HCT116 (cell line): Measurements from ENCODE around the gene UNK. TPM values are rescaled to one million over a fixed set of nuclear protein-coding genes. Genes with fewer than 3 reads are reported as not detected.

Experiments used
- ATAC-seq: fragments of 200-7000 bp; cut with Tn5 transposase; 2 replicates; pipeline ENCODE4 v1.9.1; 2020; ENCODE audit warnings: mild to moderate bottlenecking, moderate library complexity
- BruUV-seq: library from RNA; stranded (reverse); fragments of 400-500 nt; replicated peaks from 2 replicates; lab custom pipeline; 2021; lab: Mats Ljungman, UMichigan
- CTCF ChIA-PET: fragments of 300-600 bp; sonication (Branson Sonifier 250); formaldehyde crosslinking; loops from one replicate; lab custom pipeline; 2021; ENCODE audit warnings: antibody characterized with exemption; lab: Charles Lee
- POLR2A ChIA-PET: fragments of 300-600, 350-600 bp; sonication (Branson Sonifier 250); formaldehyde crosslinking; loops from one replicate; lab custom pipeline; 2021; ENCODE audit warnings: antibody characterized with exemption; lab: Charles Lee
- RAD21 ChIA-PET, 2 experiments: fragments of 300-600 bp; sonication (Branson Sonifier 250); formaldehyde crosslinking; loops; one replicate each; lab custom pipeline; 2023; ENCODE audit warnings: low total read pairs in 2 of 2; ENCODE audit not compliant: uncharacterized antibody in 2 of 2, unreplicated experiment in 2 of 2, low non-redundant PET in 1 of 2; lab: Charles Lee
- DNase-seq: peaks from one replicate; pipeline ENCODE4 v3.0.0-alpha.2; 2010; ENCODE audit warnings: low read depth, low spot score
- H2AFZ ChIP-seq: fragments of 200-600 bp; shearing (Covaris generic), sonication (generic); 2 replicates; pipeline ENCODE4 v1.6.1; 2017; ENCODE audit warnings: low read depth, mixed run types, mixed read lengths, antibody characterized with exemption, low read length; ENCODE audit not compliant: poor library complexity, severe bottlenecking
- H3K27ac ChIP-seq: 2 replicates; pipeline ENCODE4 v1.5.1; 2012; ENCODE audit warnings: low read depth, low read length
- H3K27me3 ChIP-seq: fragments of 200-600 bp; sonication (generic); 2 replicates; pipeline ENCODE4 v1.6.1; 2016; ENCODE audit warnings: mixed run types, low read length, mixed read lengths; ENCODE audit not compliant: insufficient read depth
- H3K36me3 ChIP-seq, 2 experiments: fragments of 200-500 bp in 1 of 2; fragments of 200-600 bp in 1 of 2; sonication (Bioruptor generic) in 1 of 2; sonication (generic) in 1 of 2; 2 replicates each; pipeline versions ENCODE4 v1.5.1 to v1.6.1; 2014 to 2016; ENCODE audit warnings: low read length in 2 of 2, inconsistent platforms in 1 of 2, mixed read lengths in 1 of 2, mixed run types in 1 of 2; ENCODE audit not compliant: insufficient read depth in 2 of 2, control insufficient read depth in 1 of 2
- H3K4me1 ChIP-seq, 2 experiments: fragments of 200-600 bp in 1 of 2; sonication (generic) in 1 of 2; 2 replicates each; pipeline versions ENCODE4 v1.5.1 to v1.6.1; 2012 to 2017; ENCODE audit warnings: low read length in 2 of 2, inconsistent platforms in 1 of 2, mild to moderate bottlenecking in 1 of 2, mixed read lengths in 1 of 2, mixed run types in 1 of 2, moderate library complexity in 1 of 2; ENCODE audit not compliant: insufficient read depth in 2 of 2, control insufficient read depth in 1 of 2
- H3K4me2 ChIP-seq: fragments of 200-600 bp; sonication (generic); 2 replicates; pipeline ENCODE4 v1.6.1; 2017; ENCODE audit warnings: mixed run types, low read length, mixed read lengths
- H3K4me3 ChIP-seq, 2 experiments: fragments of 200-600 bp in 1 of 2; sonication (generic) in 1 of 2; replicated peaks in 1 of 2; 2 replicates each; pipeline ENCODE4 v1.5.1; 2011 to 2016; ENCODE audit warnings: low read length in 2 of 2, control low read depth in 1 of 2, low read depth in 1 of 2, mild to moderate bottlenecking in 1 of 2, mixed read lengths in 1 of 2, mixed run types in 1 of 2
- H3K79me2 ChIP-seq: fragments of 200-600 bp; sonication (generic); 2 replicates; pipeline ENCODE4 v1.6.1; 2017; ENCODE audit warnings: mild to moderate bottlenecking, mixed run types, low read length, moderate library complexity, mixed read lengths; ENCODE audit not compliant: insufficient read depth
- H3K9ac ChIP-seq: fragments of 200-600 bp; sonication (generic); 2 replicates; pipeline ENCODE4 v1.6.1; 2016; ENCODE audit warnings: low read length, mixed read lengths
- H3K9me2 ChIP-seq: fragments of 200-600 bp; sonication (generic), shearing (Covaris generic); 2 replicates; pipeline ENCODE4 v1.6.1; 2017; ENCODE audit warnings: mixed run types, mild to moderate bottlenecking, moderate library complexity; ENCODE audit not compliant: insufficient read depth
- H3K9me3 ChIP-seq, 2 experiments: fragments of 200-500 bp in 1 of 2; fragments of 200-600 bp in 1 of 2; sonication (Bioruptor generic) in 1 of 2; sonication (generic) in 1 of 2; 2 replicates each; pipeline ENCODE4 v1.6.1; 2014 to 2017; ENCODE audit warnings: low read length in 2 of 2, mixed read lengths in 2 of 2, inconsistent platforms in 1 of 2, low read depth in 1 of 2, mild to moderate bottlenecking in 1 of 2, mixed run types in 1 of 2, moderate library complexity in 1 of 2; ENCODE audit not compliant: control insufficient read depth in 1 of 2, insufficient read depth in 1 of 2
- H4K20me1 ChIP-seq: fragments of 200-600 bp; sonication (generic), shearing (Covaris generic); 2 replicates; pipeline ENCODE4 v1.6.1; 2017; ENCODE audit warnings: mixed run types, mild to moderate bottlenecking, moderate library complexity; ENCODE audit not compliant: insufficient read depth
- CBX3 ChIP-seq: IDR thresholded peaks from 2 replicates; pipeline ENCODE4 v1.6.1; 2012; ENCODE audit warnings: low read depth
- CEBPB ChIP-seq: IDR thresholded peaks from 2 replicates; pipeline ENCODE4 v1.6.1; 2012; ENCODE audit warnings: low read depth
- EGR1 ChIP-seq: IDR thresholded peaks from 2 replicates; pipeline ENCODE4 v1.6.1; 2012; ENCODE audit warnings: low read depth
- EZH2 ChIP-seq: fragments of 200-600 bp; sonication (generic); IDR thresholded peaks from 2 replicates; pipeline ENCODE4 v1.6.1; 2017; ENCODE audit warnings: antibody characterized with exemption, mixed run types
- EZH2phosphoT487 ChIP-seq: fragments of 200-600 bp; IDR thresholded peaks from 2 replicates; pipeline ENCODE4 v1.6.1; 2018; ENCODE audit warnings: antibody characterized with exemption, borderline replicate concordance
- FOSL1 ChIP-seq: IDR thresholded peaks from 2 replicates; pipeline ENCODE4 v1.6.1; 2012; ENCODE audit warnings: low read depth
- JUND ChIP-seq: IDR thresholded peaks from 2 replicates; pipeline ENCODE4 v1.6.1; 2012
- POLR2A ChIP-seq: IDR thresholded peaks from 2 replicates; pipeline ENCODE4 v1.7.0; 2011; ENCODE audit warnings: borderline replicate concordance; ENCODE audit not compliant: insufficient read depth, insufficient read length; ENCODE audit errors: extremely low read depth
- POLR2AphosphoS5 ChIP-seq: IDR thresholded peaks from 2 replicates; pipeline ENCODE4 v1.6.1; 2011; ENCODE audit warnings: mild to moderate bottlenecking, low read depth, low read length, moderate library complexity
- RAD21 ChIP-seq: IDR thresholded peaks from 2 replicates; pipeline ENCODE4 v1.6.1; 2012; ENCODE audit warnings: low read depth, mild to moderate bottlenecking
- SP1 ChIP-seq: IDR thresholded peaks from 2 replicates; pipeline ENCODE4 v1.6.1; 2012; ENCODE audit warnings: low read depth
- SRF ChIP-seq: IDR thresholded peaks from 2 replicates; pipeline ENCODE4 v1.6.1; 2012; ENCODE audit warnings: low read depth
- TCF7L2 ChIP-seq: IDR thresholded peaks from 2 replicates; pipeline ENCODE4 v1.7.0; 2011; ENCODE audit warnings: borderline replicate concordance, inconsistent platforms; ENCODE audit not compliant: insufficient read depth, insufficient read length; ENCODE audit errors: extremely low read depth
- YY1 ChIP-seq: IDR thresholded peaks from 2 replicates; pipeline ENCODE4 v1.6.1; 2011; ENCODE audit warnings: low read length, low read depth, moderate library complexity, mild to moderate bottlenecking; ENCODE audit not compliant: insufficient replicate concordance; ENCODE audit errors: extremely low read depth
- ZNF274 ChIP-seq: fragments of 200-500 bp; sonication (Bioruptor generic); IDR thresholded peaks from 2 replicates; pipeline ENCODE4 v1.6.1; 2014; ENCODE audit warnings: mild to moderate bottlenecking, low read depth, low read length, inconsistent platforms
- intact Hi-C: fragments of 100-400 bp; cut with micrococcal nuclease; formaldehyde crosslinking; loops from 2 replicates; pipeline ENCODE4 v1.10.0; 2022
- total RNA-seq: library from RNA; stranded (reverse); gene quantifications from one replicate; pipeline ENCODE4 v1.2.1, GENCODE V29; 2021; ENCODE audit not compliant: unreplicated experiment
- TF ChIP-seq, protein P1 (sequence below), 3 experiments: fragments of 200-600 bp in 1 of 3; sonication (generic) in 1 of 3; IDR thresholded peaks in 2 of 3; conservative IDR thresholded peaks in 1 of 3; 2 replicates each; pipeline ENCODE4 v1.5.1; 2012 to 2017; ENCODE audit warnings: low read depth in 2 of 3, low read length in 2 of 3, antibody characterized with exemption in 1 of 3, borderline replicate concordance in 1 of 3, control low read depth in 1 of 3, mild to moderate bottlenecking in 1 of 3, mixed read lengths in 1 of 3, mixed run types in 1 of 3, moderate library complexity in 1 of 3; ENCODE audit not compliant: insufficient read depth in 1 of 3
- TF ChIP-seq, protein P2 (sequence below): IDR thresholded peaks from 2 replicates; pipeline ENCODE4 v1.6.1; 2011; ENCODE audit warnings: mild to moderate bottlenecking, low read length, moderate library complexity; ENCODE audit not compliant: insufficient replicate concordance; ENCODE audit errors: extremely low read depth
- TF ChIP-seq, protein P3 (sequence below): IDR thresholded peaks from 2 replicates; pipeline ENCODE4 v1.6.1; 2012; ENCODE audit warnings: low read depth
- TF ChIP-seq, protein P4 (sequence below): IDR thresholded peaks from 2 replicates; pipeline ENCODE4 v1.6.1; 2012

UNK gene
- total RNA-seq, 1 experiment from 2014 or later: 40.6 TPM

DNA sequence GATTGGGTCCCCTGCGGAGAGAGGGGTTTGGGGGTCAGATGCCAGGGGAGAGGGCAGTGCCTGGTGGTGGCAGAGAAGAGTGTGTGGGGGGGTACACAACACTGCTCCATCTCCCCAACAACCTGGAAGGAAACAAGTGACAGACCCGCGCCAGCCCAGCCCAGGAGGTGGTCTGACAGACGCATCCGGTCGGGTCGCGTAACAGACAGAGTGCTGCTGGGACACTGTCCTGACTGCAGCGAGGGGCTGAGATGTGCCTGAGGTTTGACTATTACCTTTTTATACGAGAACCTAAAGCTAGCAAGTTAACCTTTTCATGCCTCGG is 43.4 kb downstream of the UNK start:
- Histone ChIP-seq H3K9ac (no peak overlapping the region), H2AFZ (no peak overlapping the region), H4K20me1 (no peaks in the 10 kb centered on the region), H3K9me2 (no peaks in the 10 kb centered on the region), H3K79me2 (no peaks in the 10 kb centered on the region), H3K4me2 (no peak overlapping the region), H3K27me3 (no peaks in the 10 kb centered on the region), H3K4me3 (no peak overlapping the region), H3K27ac (no peak overlapping the region), H3K4me1 (peaks cover 6 to 12% of the 10 kb centered on the region in 2 experiments; a peak in 2 of 4 replicates), H3K9me3 (no peaks in the 10 kb centered on the region), H3K36me3 (peaks cover 4 to 18% of the 10 kb centered on the region in 2 experiments; a peak in 3 of 4 replicates)
- BruUV-seq: no TSS peak
- ChIA-PET POLR2A (no interaction called here), CTCF (interaction anchor here (1.4 to 1.9 kb wide), 6 partner anchors 8 to 62 kb away, joined by 3 to 15 read pairs (median 8); partner anchors contain the start of gene GALK1), RAD21 (no interaction called here)
- intact Hi-C loops: no loop called here
- no peak for DNase-seq
- 0 out of 2 replicates have a peak, but pooled peaks have one; percentile 0 for ATAC-seq
- TF ChIP-seq, protein P1, sequence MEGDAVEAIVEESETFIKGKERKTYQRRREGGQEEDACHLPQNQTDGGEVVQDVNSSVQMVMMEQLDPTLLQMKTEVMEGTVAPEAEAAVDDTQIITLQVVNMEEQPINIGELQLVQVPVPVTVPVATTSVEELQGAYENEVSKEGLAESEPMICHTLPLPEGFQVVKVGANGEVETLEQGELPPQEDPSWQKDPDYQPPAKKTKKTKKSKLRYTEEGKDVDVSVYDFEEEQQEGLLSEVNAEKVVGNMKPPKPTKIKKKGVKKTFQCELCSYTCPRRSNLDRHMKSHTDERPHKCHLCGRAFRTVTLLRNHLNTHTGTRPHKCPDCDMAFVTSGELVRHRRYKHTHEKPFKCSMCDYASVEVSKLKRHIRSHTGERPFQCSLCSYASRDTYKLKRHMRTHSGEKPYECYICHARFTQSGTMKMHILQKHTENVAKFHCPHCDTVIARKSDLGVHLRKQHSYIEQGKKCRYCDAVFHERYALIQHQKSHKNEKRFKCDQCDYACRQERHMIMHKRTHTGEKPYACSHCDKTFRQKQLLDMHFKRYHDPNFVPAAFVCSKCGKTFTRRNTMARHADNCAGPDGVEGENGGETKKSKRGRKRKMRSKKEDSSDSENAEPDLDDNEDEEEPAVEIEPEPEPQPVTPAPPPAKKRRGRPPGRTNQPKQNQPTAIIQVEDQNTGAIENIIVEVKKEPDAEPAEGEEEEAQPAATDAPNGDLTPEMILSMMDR (IDR thresholded peaks at IDR 0.05 in 2 of 3, conservative IDR thresholded peaks at IDR 0.05 in 1 of 3; ENCODE audit: borderline replicate concordance in 1 of 3, insufficient read depth in 1 of 3, low read depth in 2 of 3, low read length in 2 of 3): no peak
- TF ChIP-seq RAD21 (no peak), TCF7L2 (no peak), JUND (no peak), FOSL1 (no peak), EZH2phosphoT487 (no peak), EGR1 (no peak), EZH2 (no peak), CEBPB (no peak), CBX3 (no peak), POLR2AphosphoS5 (no peak), YY1 (no peak), POLR2A (no peak), SRF (no peak), ZNF274 (no peak), SP1 (no peak)
- TF ChIP-seq, protein P2, sequence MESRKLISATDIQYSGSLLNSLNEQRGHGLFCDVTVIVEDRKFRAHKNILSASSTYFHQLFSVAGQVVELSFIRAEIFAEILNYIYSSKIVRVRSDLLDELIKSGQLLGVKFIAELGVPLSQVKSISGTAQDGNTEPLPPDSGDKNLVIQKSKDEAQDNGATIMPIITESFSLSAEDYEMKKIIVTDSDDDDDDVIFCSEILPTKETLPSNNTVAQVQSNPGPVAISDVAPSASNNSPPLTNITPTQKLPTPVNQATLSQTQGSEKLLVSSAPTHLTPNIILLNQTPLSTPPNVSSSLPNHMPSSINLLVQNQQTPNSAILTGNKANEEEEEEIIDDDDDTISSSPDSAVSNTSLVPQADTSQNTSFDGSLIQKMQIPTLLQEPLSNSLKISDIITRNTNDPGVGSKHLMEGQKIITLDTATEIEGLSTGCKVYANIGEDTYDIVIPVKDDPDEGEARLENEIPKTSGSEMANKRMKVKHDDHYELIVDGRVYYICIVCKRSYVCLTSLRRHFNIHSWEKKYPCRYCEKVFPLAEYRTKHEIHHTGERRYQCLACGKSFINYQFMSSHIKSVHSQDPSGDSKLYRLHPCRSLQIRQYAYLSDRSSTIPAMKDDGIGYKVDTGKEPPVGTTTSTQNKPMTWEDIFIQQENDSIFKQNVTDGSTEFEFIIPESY: no peak
- TF ChIP-seq, protein P3, sequence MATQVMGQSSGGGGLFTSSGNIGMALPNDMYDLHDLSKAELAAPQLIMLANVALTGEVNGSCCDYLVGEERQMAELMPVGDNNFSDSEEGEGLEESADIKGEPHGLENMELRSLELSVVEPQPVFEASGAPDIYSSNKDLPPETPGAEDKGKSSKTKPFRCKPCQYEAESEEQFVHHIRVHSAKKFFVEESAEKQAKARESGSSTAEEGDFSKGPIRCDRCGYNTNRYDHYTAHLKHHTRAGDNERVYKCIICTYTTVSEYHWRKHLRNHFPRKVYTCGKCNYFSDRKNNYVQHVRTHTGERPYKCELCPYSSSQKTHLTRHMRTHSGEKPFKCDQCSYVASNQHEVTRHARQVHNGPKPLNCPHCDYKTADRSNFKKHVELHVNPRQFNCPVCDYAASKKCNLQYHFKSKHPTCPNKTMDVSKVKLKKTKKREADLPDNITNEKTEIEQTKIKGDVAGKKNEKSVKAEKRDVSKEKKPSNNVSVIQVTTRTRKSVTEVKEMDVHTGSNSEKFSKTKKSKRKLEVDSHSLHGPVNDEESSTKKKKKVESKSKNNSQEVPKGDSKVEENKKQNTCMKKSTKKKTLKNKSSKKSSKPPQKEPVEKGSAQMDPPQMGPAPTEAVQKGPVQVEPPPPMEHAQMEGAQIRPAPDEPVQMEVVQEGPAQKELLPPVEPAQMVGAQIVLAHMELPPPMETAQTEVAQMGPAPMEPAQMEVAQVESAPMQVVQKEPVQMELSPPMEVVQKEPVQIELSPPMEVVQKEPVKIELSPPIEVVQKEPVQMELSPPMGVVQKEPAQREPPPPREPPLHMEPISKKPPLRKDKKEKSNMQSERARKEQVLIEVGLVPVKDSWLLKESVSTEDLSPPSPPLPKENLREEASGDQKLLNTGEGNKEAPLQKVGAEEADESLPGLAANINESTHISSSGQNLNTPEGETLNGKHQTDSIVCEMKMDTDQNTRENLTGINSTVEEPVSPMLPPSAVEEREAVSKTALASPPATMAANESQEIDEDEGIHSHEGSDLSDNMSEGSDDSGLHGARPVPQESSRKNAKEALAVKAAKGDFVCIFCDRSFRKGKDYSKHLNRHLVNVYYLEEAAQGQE: no peak
- TF ChIP-seq, protein P4, sequence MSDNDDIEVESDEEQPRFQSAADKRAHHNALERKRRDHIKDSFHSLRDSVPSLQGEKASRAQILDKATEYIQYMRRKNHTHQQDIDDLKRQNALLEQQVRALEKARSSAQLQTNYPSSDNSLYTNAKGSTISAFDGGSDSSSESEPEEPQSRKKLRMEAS: no peak
- TF ChIP-seq, all 23 proteins: peak for 0
